ENCODE results near the gene MOB3C. TPM values are rescaled to one million over a fixed set of nuclear protein-coding genes. Genes with fewer than 3 reads are reported as not detected.

The MOB3C gene
- total and polyA plus RNA-seq, 10 of the 15 experiments (the other 5 are each of a cell fraction or from before 2014, with no cell fraction given): 1.0 to 16.0 (median 9.4) TPM

- no peaks in the 10 kb centered on the region for H3K27me3 ChIP-seq (replicated peaks in 1 of 2; ENCODE audit: control insufficient read depth in 2 of 2, insufficient read depth in 2 of 2, low read length in 1 of 2)
- intact Hi-C loops (cut with micrococcal nuclease; ENCODE audit: unreplicated experiment): no loop called here
- H3K79me2 ChIP-seq (ENCODE audit: control insufficient read depth, insufficient read depth, low read length): no peaks in the 10 kb centered on the region
- H3K4me3 ChIP-seq: no peak overlapping the region
- DNase-seq (ENCODE audit: low read depth, low spot score) (no peak), ATAC-seq (no peak), FAIRE-seq (no peak)
- H2AFZ ChIP-seq (ENCODE audit: control insufficient read depth, low read depth, low read length): no peak overlapping the region
- in situ Hi-C loops (cut with MboI): no loop called here
- no peak overlapping the region for H3K9ac ChIP-seq (ENCODE audit: control insufficient read depth, insufficient read depth, low read length)
- H3K4me2 ChIP-seq (ENCODE audit: control insufficient read depth, insufficient read depth): no peak overlapping the region
- no peaks in the 10 kb centered on the region for H3K9me3 ChIP-seq (replicated peaks; ENCODE audit: control insufficient read depth, insufficient read depth, low read length)
- H4K20me1 ChIP-seq (ENCODE audit: control insufficient read depth, insufficient read depth): no peaks in the 10 kb centered on the region
- peaks cover 3 to 5% of the 10 kb centered on the region in 2 experiments; a peak in 3 of 4 replicates for H3K36me3 ChIP-seq (ENCODE audit: control insufficient read depth in 2 of 2, insufficient read depth in 2 of 2, low read length in 1 of 2)
- H3K4me1 ChIP-seq (ENCODE audit: control insufficient read depth, insufficient read depth, low read length): no peaks in the 10 kb centered on the region
- CTCF ChIA-PET: no interaction called here
- 88% methylated on average over 4 of the region's 4 CpGs for WGBS (ENCODE audit: insufficient coverage, insufficient replicate concordance, low lambda C conversion rate, missing lambda C conversion rate)
- RAD21 ChIA-PET (ENCODE audit: unreplicated experiment): no interaction called here
- SMC1A ChIA-PET (ENCODE audit: uncharacterized antibody, unreplicated experiment): no interaction called here
- POLR2A ChIA-PET: no interaction called here
- no TSS peak for BruUV-seq (replicated peaks)
- no peak overlapping the region for H3K27ac ChIP-seq (ENCODE audit: control insufficient read depth, insufficient read depth)
- TF ChIP-seq CHD1 (IDR thresholded peaks at IDR 0.05; ENCODE audit: low read depth, low read length) (no peak), ZBTB4 (CRISPR knock-in tag; IDR thresholded peaks at IDR 0.05) (no peak), MEF2A (IDR thresholded peaks at IDR 0.05; ENCODE audit: insufficient read depth, low read depth, low read length) (no peak), TBL1XR1 (IDR thresholded peaks at IDR 0.05; ENCODE audit: low read depth, low read length) (no peak), REST (IDR thresholded peaks at IDR 0.05; ENCODE audit: low read depth, low read length) (no peak), GATAD2B (conservative IDR thresholded peaks at IDR 0.05; ENCODE audit: low read depth) (no peak), HDGF (IDR thresholded peaks at IDR 0.05) (no peak), E2F4 (IDR thresholded peaks at IDR 0.05; ENCODE audit: low read depth, low read length) (no peak), SMAD1 (IDR thresholded peaks at IDR 0.05; ENCODE audit: low read depth, partially characterized antibody) (no peak), E4F1 (IDR thresholded peaks at IDR 0.05; ENCODE audit: borderline replicate concordance, partially characterized antibody) (no peak), KAT2A (conservative IDR thresholded peaks at IDR 0.05; ENCODE audit: control insufficient read depth, low read depth, low read length) (no peak), ATF3 (IDR thresholded peaks at IDR 0.05; ENCODE audit: borderline replicate concordance, extremely low read depth, low read depth, low read length) (no peak), MXI1 (IDR thresholded peaks at IDR 0.05; ENCODE audit: low read depth, low read length) (no peak)
These were observed 53.3 kb downstream of the MOB3C start for GRCh38 chr1:46563341-46563740.
